ENCODE results near the gene MT1A.

GRCh38 chr16:56606476-56607108, 31.9 kb upstream of the MT1A start:
- TF ChIP-seq CTCF (conservative IDR thresholded peaks at IDR 0.05; ENCODE audit: low read depth, low read length) (no peak), EZH2 (IDR thresholded peaks at IDR 0.05; ENCODE audit: borderline replicate concordance, low read depth, low read length, poor library complexity, severe bottlenecking) (no peak)
